ENCODE measurements around the gene SULT1A3.
"Not testable (repeated sequence)": the region's sequence is repeated elsewhere in the genome, so short reads cannot be mapped to it uniquely, and the experiment has no call there.

DNA sequence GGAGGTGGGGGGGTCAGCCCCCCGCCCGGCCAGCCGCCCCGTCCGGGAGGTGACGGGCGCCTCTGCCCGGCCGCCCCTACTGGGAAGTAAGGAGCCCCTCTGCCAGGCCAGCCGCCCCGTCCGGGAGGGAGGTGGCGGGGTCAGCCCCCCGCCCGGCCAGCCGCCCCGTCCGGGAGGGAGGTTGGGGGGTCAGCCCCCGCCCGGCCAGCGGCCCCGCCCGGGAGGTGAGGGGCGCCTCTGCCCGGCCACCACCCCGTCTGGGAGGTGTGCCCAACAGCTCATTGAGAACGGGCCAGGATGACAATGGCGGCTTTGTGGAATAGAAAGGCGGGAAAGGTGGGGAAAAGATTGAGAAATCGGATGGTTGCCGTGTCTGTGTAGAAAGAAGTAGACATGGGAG, 28.9 kb upstream of the SULT1A3 start:
- TF ChIP-seq RAD21 (IDR thresholded peaks at IDR 0.05 in 1 of 2, conservative IDR thresholded peaks at IDR 0.05 in 1 of 2; ENCODE audit: low read depth in 2 of 2, low read length in 2 of 2); CTCF (IDR thresholded peaks at IDR 0.05; ENCODE audit: control extremely low read depth in 1 of 3, insufficient read depth in 1 of 3, low read depth in 1 of 3, low read length in 3 of 3): not testable (repeated sequence)
